A673 (cell line): Measurements from ENCODE around the gene CCN6. TPM values are rescaled to one million over a fixed set of nuclear protein-coding genes. Genes with fewer than 3 reads are reported as not detected.

ENCODE experiments used
- BruUV-seq: library from RNA; stranded (reverse); fragments of 400-500 nt; replicated peaks from 2 replicates; lab custom pipeline; 2021; lab: Mats Ljungman, UMichigan
- CTCF ChIA-PET: fragments of 300-600 bp; sonication (Branson Sonifier 250); formaldehyde crosslinking; loops from one replicate; lab custom pipeline; 2022; ENCODE audit warnings: antibody characterized with exemption; lab: Charles Lee
- POLR2A ChIA-PET: fragments of 300-600 bp; sonication (Branson Sonifier 250); formaldehyde crosslinking; loops from one replicate; lab custom pipeline; 2022; ENCODE audit warnings: antibody characterized with exemption; ENCODE audit not compliant: low non-redundant PET; lab: Charles Lee
- DNase-seq: peaks from one replicate; pipeline ENCODE4 v3.0.0-alpha.2; 2015; ENCODE audit warnings: low spot score
- H3K27ac ChIP-seq: fragments of 200-600 bp; sonication (generic); 2 replicates; pipeline ENCODE4 v1.5.1; 2016; ENCODE audit warnings: mixed run types, low read depth, mild to moderate bottlenecking, mixed read lengths, antibody characterized with exemption, low read length; ENCODE audit not compliant: poor library complexity, severe bottlenecking
- H3K27me3 ChIP-seq: fragments of 200-600 bp; sonication (generic); replicated peaks from 2 replicates; pipeline ENCODE4 v1.6.1; 2017; ENCODE audit warnings: mixed run types, low read depth, mild to moderate bottlenecking, mixed read lengths, antibody characterized with exemption, low read length; ENCODE audit not compliant: insufficient read depth, poor library complexity
- H3K36me3 ChIP-seq: fragments of 200-600 bp; sonication (generic); 2 replicates; pipeline ENCODE4 v1.6.1; 2016; ENCODE audit warnings: mixed run types, mild to moderate bottlenecking, mixed read lengths, antibody characterized with exemption, low read length; ENCODE audit not compliant: insufficient read depth, poor library complexity, severe bottlenecking
- H3K4me1 ChIP-seq: fragments of 200-600 bp; sonication (generic); 2 replicates; pipeline ENCODE4 v1.6.1; 2017; ENCODE audit warnings: mixed run types, mild to moderate bottlenecking, mixed read lengths, antibody characterized with exemption, low read length; ENCODE audit not compliant: insufficient read depth, poor library complexity, severe bottlenecking
- H3K4me3 ChIP-seq: fragments of 200-600 bp; sonication (generic); 2 replicates; pipeline ENCODE4 v1.5.1; 2016; ENCODE audit warnings: low read depth, mixed run types, mild to moderate bottlenecking, mixed read lengths, low read length; ENCODE audit not compliant: poor library complexity, severe bottlenecking
- H3K9me3 ChIP-seq: fragments of 200-600 bp; sonication (generic); 2 replicates; pipeline ENCODE4 v1.6.1; 2016; ENCODE audit warnings: mixed run types, low read depth, mild to moderate bottlenecking, mixed read lengths, antibody characterized with exemption, low read length; ENCODE audit not compliant: poor library complexity, severe bottlenecking
- EZH2 ChIP-seq: fragments of 200-600 bp; sonication (generic); IDR thresholded peaks from 2 replicates; pipeline ENCODE4 v1.6.1; 2017; ENCODE audit warnings: borderline replicate concordance, low read depth, mild to moderate bottlenecking, mixed read lengths, antibody characterized with exemption, low read length; ENCODE audit not compliant: poor library complexity, severe bottlenecking
- intact Hi-C: fragments of 100-400 bp; cut with micrococcal nuclease; formaldehyde crosslinking; loops from one replicate; pipeline ENCODE4 v1.10.0; 2022; ENCODE audit not compliant: unreplicated experiment
- total RNA-seq: library from RNA; stranded (reverse); gene quantifications from 2 replicates; pipeline ENCODE4 v1.2.3, GENCODE V29; 2021
- TF ChIP-seq, protein P1 (sequence below): fragments of 300-800, 200-600 bp; sonication (generic); conservative IDR thresholded peaks from 2 replicates; pipeline ENCODE4 v1.5.1; 2017; ENCODE audit warnings: low read depth, mild to moderate bottlenecking, antibody characterized with exemption, low read length, moderate library complexity, mixed read lengths

CCN6 gene
- total RNA-seq, 1 experiment from 2014 or later, result not detected

DNA sequence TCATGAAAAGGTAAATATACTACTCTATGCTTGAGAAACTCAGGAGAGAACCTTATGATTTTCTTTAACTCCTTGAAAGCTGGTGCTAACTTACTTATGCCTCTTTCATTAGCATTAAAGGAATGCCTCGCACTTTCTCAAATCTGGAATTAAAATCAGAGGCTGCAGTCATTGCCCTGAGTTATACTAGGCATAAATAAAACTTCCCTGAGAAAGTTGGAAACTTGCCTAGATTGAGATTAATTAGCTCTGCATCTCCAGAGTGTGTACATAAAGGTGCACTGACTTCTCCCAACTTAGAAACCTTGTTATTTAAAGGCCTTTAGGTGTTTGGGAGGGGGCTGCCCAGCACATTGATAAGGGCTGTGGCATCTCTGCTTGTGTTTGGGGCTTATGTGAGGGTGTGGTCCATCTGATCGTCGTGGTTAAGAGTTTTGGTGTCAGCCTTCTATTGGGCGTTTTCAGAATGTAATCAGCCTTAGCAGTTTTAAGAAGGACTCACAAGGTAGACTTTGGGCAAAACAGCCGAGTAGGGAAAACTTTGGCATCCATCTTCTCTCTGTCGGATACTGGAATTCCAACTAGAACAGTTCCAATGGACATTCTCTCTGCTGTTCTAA lies 32.1 kb upstream of the CCN6 start:
- H3K27ac ChIP-seq, result no peak overlapping the region
- ChIA-PET POLR2A (no interaction called here), CTCF (no interaction called here)
- H3K4me3 ChIP-seq, result no peak overlapping the region
- DNase-seq, result no peak
- no peaks in the 10 kb centered on the region for H3K36me3 ChIP-seq
- peaks cover 4% of the 10 kb centered on the region for H3K9me3 ChIP-seq
- TF ChIP-seq, protein P1, sequence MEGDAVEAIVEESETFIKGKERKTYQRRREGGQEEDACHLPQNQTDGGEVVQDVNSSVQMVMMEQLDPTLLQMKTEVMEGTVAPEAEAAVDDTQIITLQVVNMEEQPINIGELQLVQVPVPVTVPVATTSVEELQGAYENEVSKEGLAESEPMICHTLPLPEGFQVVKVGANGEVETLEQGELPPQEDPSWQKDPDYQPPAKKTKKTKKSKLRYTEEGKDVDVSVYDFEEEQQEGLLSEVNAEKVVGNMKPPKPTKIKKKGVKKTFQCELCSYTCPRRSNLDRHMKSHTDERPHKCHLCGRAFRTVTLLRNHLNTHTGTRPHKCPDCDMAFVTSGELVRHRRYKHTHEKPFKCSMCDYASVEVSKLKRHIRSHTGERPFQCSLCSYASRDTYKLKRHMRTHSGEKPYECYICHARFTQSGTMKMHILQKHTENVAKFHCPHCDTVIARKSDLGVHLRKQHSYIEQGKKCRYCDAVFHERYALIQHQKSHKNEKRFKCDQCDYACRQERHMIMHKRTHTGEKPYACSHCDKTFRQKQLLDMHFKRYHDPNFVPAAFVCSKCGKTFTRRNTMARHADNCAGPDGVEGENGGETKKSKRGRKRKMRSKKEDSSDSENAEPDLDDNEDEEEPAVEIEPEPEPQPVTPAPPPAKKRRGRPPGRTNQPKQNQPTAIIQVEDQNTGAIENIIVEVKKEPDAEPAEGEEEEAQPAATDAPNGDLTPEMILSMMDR, result no peak
- TF ChIP-seq EZH2, result no peak
- intact Hi-C loops, result no loop called here
- no peaks in the 10 kb centered on the region for H3K4me1 ChIP-seq
- BruUV-seq, result no TSS peak
- H3K27me3 ChIP-seq, result peaks cover 6% of the 10 kb centered on the region

- Histone ChIP-seq H3K4me3 (no peak overlapping the region), H3K36me3 (no peaks in the 10 kb centered on the region), H3K27me3 (peaks cover 6% of the 10 kb centered on the region), H3K27ac (no peak overlapping the region), H3K4me1 (no peaks in the 10 kb centered on the region), H3K9me3 (peaks cover 4% of the 10 kb centered on the region)
- BruUV-seq, result no TSS peak
- CTCF ChIA-PET, result no interaction called here
- intact Hi-C loops, result no loop called here
- TF ChIP-seq, protein P1, result no peak
- TF ChIP-seq EZH2, result no peak
- DNase-seq, result no peak
- POLR2A ChIA-PET, result no interaction called here
These were observed 31.2 kb upstream of the CCN6 start for GRCh38 chr6:112022749-112023148.

DNA sequence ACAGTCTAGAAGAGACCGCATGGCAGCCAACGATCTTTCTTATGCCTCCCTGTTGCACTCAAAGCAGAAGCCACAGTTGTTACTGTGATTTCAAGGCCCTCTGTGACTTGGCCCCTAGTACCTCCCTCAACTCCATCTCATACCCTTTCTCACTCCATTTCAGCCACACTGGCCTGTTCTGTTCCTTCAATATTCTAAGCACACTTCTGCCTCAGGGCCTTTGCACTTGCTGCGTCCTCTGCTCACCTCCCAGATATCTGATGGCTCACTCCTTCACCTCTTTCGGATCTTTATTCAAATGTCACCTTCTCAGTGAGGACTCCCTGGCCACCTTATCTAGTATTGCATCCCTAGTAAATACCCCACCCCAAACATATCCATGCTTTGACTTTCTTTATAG lies 29.4 kb upstream of the CCN6 start:
- peaks cover 6% of the 10 kb centered on the region for H3K27me3 ChIP-seq
- BruUV-seq, result no TSS peak
- intact Hi-C loops, result no loop called here
- no peak for DNase-seq
- peaks cover 4% of the 10 kb centered on the region for H3K4me1 ChIP-seq
- H3K4me3 ChIP-seq, result no peak overlapping the region
- CTCF ChIA-PET, result no interaction called here
- no peak for TF ChIP-seq EZH2
- TF ChIP-seq, protein P1, result no peak
- H3K36me3 ChIP-seq, result no peaks in the 10 kb centered on the region
- POLR2A ChIA-PET, result no interaction called here
- H3K9me3 ChIP-seq, result peaks cover 4% of the 10 kb centered on the region
- H3K27ac ChIP-seq, result no peak overlapping the region
